ENCODE measurements around the gene CMSS1.

CMSS1 gene

DNA sequence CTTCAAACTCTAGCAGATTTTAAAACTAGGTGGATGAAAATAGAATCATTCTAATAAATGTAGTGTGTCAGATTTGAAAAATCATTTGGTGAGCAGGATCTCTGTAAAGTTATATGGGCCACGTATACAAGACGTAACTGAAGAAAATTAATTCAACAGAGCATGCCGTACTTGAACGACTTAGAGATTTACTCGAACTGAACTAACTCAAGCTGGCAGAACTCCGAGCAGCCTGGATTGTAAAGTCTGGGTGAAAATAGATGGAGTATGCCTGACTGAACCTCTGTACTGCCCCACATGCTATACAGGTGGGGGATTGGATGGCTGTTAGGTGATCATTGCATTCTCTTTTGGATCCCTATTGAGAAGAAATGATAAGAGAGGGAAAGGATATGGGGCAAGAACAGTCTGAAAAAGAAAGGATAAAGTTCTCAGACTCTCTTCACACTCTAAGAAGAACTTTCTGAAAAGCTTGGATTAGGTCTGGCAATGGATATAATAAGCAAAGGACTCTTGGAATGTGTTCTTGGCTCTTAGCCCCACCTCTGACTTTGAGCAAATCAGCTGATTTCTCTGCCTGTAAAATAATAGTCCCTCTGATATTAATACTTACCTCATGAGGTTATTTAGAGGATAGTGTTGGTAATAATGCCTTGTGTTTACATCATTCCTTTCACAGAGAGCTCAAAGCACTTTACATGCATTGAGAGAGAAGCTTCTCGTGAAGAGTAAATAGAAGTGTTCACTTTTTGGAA lies 149.2 kb downstream of the CMSS1 start:
- no peak for DNase-seq

DNA sequence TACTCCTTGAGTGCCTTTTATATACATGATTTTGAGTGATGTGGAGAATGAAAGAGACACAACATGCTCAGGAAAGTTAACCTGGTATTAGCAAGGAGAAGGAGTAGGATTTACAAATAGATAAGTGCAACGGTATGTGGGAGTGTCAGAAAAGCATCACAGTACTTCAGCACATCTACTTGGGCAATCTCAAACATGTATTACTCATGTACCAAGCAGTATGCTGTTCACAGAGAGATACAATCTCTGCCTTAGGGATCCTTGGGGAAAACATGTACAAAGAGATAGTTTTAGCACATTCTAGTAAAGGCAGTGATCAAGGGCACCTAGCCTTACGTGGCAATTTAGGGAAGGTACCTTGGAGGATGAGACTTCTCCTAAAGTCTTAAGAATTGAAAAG lies 150.1 kb downstream of the CMSS1 start:
- DNase-seq = no peak

DNA sequence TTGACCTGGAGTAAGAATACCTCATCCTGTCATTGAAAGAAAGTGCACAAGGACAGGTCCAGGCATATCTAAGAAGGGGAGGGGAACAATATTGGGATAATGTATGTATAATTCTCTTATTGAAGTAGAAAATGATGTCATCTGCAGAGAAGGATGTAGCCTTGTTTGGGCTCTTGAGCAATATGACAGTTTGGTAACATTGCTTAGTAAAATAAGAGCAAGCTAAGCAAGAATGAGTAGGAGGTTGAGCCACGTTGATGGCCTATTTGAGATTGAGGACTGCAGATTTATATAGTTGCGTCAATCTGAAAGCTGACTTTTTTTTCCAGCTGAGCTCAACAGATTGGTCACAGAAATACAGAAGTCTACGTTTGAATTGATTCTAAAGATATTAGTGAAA lies 151.5 kb downstream of the CMSS1 start:
- no peak for DNase-seq

DNA sequence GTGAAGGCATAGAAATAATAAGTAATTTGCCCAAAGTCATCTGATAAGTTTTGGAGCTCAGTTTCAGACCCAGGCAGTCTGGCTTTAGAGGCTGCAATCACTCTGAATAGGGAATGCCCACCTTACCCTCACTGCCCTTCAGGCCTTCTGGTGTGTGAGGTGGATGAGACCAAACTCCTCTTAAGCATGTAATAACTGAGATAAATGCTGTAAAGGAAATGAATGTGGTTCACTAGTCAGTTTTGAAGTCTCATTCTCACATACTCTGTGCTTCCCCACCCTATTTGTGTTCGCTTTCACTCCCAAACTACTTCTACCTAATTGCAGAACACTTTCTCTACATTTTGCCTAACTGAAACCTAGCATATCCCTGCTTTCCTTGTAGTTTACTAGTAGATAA lies 152.5 kb downstream of the CMSS1 start:
- no peak for DNase-seq

DNA sequence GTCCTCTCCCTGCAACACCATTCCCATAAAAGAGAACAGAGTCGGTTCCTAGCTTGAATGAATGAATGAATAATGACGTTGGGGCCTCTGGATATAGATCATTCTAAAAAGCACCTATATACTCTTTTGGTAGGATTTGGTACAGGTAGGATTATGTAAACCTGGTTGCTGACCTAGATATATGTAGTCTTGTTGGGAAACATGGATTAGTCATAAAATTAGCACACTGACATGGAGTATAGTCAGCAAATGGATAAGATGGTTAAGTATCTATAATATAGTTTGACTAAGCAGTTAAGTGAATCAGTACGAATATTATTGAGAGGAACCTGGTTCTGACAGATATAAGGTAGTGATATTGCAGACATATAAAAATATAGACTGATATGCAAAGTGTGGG lies 154.1 kb downstream of the CMSS1 start:
- DNase-seq = no peak

DNA sequence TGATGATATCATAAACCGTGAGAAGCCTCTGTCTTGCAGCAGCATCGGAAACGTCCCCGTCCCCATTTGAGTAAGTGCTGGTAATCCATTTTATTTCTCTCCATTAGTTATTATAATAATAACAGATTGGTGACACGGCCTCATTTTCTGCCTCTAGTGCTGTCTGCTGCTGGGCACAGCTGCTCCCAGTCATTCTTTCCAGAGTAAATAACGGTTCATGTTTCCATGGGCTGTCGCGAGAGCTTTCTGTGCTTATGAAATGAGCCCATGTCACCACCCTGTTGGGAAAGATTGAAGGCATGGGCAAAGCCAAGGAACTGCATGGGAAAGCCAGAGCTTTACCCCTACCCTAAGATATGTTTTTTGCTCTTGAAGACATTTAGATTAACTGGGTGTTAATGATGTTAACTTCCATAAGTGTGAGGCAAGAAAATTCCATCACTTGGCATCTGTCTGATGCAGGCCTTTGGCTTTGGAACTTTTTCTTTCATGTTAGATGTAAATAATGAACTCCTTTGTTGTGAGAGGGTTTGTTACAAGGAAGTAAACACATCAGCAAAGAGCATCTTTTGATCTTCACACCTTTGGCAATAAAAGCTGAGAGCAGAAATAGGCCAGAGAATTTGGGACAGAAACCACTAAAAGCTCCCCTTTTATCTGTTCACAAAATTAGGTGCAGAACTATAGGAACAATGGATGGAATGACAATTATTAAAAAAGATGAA lies 154.9 kb downstream of the CMSS1 start:
- no peak for DNase-seq

DNA sequence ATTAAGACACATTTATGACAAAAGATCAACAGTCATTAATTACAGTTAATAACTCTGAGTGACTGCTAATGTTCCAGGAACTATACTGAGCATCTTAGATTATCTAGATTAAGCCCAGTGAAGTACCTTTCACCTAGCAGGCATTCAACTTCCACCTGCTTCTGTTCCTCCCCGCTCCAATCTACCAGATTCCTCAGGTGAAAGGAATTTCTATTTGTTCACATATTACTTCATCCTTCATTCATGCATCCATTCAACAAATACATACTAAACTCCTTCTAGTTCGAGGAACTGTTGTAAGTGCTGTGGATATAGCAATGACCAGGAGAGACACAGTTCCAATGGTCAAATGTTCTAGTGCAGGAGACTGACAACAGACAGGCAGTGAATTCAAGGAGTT lies 157.3 kb downstream of the CMSS1 start:
- no peak for DNase-seq

DNA sequence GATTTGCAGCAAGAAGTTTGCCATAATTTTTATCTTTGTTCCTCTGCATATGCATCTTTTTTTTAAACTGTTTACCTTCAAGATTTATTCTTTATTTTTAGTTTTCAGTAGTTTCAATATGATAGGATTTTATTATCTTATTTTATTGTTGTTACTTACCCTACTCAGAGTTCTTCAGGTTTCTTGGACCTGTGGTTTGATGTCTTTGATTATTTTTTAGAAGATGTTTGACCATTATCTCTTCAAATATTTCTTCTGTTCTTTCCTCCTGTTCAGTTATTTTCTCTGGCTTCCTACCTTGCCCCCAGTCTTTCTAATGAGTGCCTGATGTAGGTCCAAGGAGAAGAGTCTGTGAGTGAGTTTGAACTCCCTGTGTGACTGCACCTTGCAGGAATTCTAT lies 158.9 kb downstream of the CMSS1 start:
- no peak for DNase-seq

DNA sequence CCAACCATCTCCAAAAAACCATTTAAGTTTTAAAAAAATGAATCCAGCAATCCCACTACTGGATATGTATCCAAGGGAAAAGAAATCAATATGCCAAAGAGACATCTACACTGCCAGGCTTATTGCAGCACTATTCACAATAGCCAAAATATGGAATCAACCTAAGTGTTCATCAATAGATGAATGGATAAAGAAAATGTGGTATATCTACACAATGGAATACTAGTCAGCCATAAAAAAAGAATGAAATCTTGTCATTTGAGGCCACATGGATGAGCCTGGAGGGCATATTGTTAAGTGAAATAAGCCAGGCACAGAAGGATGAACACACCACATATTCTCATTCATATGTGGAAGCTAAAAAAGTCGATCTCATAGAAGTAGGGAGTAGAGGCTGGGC lies 160.6 kb downstream of the CMSS1 start:
- no peak for DNase-seq

DNA sequence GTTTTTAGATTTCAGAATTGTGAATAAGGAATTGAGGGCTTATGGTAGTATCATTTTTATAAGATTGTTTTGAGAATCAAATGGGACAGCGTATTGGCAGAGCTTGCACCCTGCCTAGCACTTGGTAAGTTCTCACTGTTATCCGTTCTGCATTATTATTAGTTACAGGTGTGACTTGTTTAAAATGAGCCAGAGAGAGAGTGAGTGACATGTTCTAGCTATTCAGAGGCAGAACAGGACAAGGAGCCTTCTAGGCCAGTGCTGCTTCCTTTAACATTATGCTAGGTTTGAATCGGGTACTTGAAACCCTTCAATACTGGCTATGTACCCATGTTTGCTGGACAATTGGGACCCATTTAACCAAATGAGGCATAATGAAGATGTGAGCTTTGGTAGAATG lies 162.9 kb downstream of the CMSS1 start:
- no peak for DNase-seq

DNA sequence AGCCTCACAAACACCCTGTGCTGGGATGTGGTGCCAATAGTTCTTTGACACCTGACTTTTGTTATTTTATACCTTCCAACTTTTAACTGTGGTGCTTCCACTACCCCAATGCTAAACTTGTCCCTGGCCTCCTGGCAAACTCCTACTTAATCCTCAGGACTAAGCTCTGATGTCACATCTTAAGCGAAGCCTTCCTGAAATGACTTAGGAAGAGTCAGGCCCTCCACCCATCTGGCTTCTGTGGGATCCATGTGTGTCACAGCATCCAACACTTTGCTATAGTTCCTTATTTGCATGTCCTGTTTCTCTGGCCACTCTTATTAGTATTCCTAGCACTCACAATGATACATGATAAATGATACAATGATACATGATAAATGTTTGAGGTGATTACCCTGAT lies 163.5 kb downstream of the CMSS1 start:
- no peak for DNase-seq

DNA sequence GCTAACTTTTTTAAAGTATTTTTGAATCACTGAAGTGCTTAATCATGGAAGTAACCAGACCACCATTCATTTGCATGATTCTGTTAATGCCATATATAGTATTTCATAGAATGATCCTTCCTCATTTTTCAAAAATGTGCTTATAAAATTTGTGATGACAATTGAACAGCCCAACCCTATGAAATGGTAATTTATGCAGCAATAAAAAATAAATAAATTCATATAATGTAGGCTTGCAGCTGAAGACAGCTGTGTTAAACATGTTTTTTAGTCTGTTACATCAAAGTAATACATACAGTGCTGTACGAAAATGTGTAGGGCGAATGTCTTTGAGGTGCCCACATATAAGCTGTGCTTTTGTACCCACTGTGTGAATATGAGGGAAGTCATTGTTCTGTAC lies 165.0 kb downstream of the CMSS1 start:
- DNase-seq = no peak

DNA sequence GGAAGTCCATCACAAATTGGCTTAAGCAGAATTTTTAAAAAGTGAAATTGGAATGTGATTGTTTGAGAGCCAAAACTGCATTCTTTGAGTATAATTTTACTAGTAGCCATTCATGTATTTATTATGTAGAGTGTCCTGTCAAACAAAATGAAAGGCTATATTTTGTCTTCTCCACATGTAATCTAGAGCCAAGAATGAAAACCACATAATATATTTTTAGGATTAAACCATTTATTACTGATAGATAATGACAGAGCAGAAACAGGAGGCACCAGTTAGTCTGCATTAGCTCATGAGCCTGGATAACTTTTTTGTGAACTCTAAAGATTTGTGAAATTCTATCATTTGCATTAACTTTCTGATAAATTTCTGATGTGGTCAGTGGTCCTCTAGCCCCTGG lies 166.5 kb downstream of the CMSS1 start:
- DNase-seq = no peak

DNA sequence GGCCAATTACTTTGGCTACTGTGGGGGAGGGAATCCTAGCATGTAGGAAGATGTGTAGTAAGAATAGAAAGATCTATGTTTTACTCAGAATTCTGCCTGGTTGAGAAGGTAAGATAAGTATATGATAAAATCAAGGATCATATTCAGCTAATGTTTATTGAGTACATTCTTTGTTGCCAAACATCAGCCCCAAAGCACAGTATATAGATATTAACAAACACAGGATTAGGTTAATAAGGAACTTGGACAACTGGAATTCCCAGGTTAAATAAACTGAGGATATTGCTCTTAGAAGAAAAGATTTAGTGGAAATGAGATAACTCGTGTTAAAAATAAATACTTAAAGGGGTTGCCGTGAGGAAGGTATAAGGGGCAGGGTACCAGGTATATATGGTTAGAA lies 167.0 kb downstream of the CMSS1 start:
- no peak for DNase-seq

DNA sequence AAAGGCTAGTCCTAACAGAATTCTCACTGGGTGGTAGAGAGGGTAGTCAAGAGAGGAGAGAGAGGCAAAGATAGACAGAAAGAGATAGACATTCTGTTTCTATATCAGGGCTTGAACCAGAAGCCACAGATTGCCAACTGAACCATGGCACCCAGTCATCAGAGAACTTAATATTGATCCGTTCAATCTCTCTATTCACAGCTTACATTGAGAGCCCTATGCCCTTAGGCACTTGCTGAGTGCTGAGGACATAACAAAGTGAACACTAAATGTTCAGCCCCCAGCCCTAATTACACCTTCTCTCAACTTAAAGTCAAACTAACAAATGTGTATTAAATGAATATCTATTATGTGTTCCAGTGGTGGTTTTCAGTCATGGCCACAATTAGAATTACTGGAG lies 172.5 kb downstream of the CMSS1 start:
- DNase-seq = no peak

DNA sequence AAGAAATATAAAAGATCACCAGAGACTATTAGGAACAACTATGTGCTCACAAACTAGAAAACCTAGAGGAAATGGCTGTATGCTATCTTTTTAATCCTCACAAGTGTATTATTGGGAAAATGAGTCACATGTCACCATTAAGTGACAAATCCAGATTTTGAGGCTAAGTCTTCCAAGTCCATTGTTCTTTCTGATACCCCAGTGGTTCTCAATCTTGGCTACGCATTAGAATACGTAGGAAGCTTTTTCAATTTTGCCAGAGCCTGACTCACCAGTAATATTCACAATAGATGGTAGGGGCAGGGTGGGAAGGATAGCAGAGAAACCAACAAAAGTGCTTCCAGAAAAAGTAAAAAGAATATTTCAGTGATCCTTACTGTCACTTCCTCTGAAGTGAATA lies 179.6 kb downstream of the CMSS1 start:
- no peak for DNase-seq

DNA sequence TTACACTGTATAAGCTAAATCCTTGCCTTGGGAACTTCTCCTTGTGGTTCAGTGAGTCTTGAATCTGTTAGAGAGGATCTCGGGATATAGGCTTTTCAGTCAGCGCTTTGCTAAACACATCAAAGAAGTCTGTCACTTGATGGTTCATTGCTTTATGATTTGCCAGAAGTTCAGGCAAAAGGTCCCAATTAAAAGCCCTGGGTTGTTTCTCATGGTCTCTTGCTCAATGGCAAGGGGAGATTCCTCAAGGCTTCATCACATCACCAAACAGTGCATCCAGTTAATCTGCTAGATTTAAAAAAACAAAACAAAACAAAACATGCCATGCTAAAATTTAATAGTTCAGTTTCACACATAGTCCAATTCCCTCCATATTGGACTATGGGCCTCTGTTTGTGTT lies 181.9 kb downstream of the CMSS1 start:
- no peak for DNase-seq

DNA sequence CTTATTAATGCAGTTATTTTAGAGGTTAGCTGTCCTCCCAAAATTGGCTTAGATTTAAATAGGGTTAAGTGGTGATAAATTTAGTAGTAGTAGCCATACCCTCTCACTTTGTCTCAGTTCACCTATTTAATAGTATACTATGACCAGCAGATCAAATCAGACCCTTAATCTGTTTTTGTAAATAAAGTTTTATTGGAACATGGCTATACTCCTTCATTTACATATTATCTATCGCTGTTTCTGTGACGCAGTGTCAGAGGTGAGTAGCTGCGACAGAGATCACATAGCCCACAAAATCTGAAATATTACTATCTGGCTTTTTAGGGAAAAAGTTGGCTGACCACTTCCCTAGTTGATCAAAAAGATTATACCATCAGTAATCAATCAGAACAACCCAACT lies 183.4 kb downstream of the CMSS1 start:
- DNase-seq = no peak

DNA sequence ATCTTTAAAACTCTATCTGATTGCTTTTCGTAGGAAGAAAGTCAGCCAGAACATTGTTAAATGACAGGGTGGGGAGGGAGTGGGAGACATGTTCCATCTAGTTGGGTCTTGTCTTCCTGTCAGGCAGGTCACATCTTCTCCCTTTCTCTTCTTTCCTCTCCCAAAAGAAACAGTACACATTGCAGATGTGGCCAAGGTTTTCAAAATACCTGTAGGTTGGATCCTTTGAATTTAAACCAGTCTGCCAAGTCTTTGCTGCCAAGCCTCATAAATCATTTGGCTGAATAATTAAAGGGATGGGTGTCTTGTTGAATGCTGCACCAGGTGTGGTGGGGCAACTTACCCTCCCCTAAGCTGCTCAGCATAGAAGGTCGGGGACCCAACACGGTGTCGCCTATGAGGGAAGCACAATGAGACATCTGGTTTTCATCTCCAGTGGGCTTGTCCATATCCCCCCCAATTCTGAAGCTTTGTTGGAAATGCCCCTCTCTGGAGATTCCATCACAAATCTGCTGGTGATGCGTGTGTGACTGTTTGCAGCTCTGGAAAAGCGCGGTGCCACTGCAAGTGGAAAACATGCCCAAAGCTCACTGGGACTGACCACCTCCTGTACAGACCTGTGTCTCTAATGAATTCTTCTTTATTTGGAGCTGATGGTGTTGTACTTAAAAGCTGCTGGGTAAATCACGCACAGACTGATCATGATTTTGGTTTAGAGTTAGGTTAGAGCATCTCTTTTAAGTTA lies 184.0 kb downstream of the CMSS1 start:
- no peak for DNase-seq

DNA sequence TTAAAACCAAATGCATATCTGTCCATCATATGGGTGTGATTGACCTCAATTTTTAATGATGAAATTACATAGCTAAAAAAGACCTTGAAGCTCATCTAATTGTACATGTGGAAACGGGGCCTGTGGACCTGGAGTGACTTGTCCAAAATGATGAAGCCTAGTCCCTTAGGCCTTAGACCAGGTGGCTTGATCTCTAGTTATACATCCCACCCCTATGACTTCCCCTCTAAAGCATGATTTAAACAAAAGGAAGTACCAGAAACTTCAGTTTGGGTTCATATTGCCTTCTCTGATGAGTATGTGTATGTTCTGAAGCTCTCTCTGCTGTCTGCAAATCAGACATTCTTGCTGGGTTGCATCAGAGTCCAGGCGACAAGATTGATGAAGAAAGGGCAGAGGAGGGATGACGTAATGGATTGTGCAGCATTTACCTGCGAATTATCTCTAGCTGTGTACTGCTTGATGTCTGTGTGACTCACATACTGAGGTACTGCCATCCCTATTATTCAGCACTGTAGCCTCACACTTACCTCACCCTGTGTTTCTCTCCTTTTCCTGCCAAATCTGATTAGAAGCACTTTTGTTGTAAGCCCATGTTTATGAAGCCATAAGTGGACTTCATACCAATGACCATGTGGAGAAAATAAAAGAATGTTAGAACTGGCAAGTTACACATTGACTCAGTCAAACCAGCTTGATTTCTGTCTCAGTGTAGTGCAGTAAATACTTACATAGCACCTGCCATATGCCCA lies 185.1 kb downstream of the CMSS1 start:
- no peak for DNase-seq

DNA sequence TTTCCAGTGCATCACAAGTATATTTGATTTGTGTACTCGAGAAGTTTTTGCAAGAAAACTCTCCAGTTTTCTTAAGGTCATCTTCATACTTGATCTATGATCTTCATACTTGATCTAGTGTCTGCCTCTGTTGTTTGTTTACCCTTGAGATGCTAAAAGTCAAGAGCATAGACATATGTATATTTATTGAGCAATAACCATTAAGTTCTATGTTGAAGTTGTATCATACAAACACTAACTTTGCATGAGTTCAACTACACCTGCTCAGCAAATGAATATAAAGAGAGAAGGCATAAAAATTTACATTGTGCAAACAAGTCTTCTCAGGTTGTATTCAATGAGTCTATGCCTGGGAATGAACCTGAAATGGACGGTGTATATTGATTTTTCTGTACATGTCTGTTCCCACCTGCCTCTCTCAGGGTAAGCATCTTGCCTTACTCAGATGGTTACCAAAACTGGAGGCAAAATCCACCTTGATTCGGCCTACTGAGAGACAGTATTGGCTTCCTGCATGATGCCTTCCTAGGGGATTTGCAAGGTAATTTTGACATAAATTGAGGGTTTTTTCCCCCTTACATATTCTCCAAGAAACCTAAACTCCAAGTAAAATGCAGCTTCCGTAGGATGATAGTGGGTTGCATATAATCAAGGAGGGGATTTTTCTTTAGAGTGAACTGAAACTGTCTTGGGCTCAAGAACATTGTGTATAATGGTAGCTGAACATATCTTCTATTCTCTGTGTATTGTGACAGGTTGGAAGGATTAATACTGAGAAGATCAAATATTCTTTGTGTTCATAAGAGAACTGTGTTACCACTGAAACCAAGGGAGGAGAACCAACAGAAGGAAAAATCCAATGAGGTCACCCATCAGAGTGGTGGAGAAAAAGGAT lies 186.2 kb downstream of the CMSS1 start:
- DNase-seq = no peak

DNA sequence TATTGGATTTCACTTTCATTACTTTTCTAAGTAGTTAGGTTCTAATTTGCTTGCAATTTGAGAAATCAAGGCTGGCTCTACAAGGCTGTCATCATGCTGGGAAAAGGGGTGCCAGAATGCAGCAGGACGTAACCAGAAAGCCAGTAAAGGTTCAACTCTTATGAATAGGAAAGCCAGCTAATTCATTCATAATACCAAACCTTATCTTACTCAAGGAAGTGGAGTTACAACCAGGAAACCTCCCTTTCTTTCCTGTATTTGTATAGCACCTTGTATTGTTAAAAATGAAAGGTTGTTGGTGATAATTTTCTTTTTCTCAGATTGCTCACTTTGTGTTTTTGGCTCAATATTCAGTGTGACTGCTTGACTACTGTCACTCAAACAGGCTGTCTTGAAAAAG lies 187.3 kb downstream of the CMSS1 start:
- no peak for DNase-seq
